ENCODE measurements around the gene GAB2.

GAB2 gene

DNA sequence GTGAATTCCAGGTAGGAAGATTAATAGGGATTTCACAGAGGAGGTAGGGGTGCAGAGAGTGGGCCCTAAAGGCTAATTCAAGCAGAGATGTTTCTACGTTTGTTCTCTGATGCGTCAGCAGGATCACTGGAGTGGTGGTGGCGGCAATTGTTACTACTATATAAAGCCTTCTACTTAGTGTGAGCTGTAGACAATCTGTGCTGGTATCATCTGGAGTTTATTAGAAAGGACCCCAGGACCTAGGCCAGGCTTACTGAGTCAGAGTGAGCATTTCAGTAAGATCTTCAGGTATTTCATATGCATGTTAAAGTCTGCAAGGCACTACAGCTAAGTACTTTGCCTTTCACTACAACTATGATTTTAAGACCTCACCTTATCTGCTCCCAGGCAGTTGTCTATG, 169.4 kb downstream of the GAB2 start:
- DNase-seq: no peak
- in situ Hi-C loops (cut with HindIII; ENCODE audit: low pct_ligation_motif_present, low sequenced_read_pairs): no loop called here
- H3K36me3 ChIP-seq (replicated peaks): peaks cover 3% of the 10 kb centered on the region
- no peak overlapping the region for H3K4me3 ChIP-seq (ENCODE audit: low read depth, low read length)
- H3K27ac ChIP-seq: no peak overlapping the region
- TF ChIP-seq, protein P1, sequence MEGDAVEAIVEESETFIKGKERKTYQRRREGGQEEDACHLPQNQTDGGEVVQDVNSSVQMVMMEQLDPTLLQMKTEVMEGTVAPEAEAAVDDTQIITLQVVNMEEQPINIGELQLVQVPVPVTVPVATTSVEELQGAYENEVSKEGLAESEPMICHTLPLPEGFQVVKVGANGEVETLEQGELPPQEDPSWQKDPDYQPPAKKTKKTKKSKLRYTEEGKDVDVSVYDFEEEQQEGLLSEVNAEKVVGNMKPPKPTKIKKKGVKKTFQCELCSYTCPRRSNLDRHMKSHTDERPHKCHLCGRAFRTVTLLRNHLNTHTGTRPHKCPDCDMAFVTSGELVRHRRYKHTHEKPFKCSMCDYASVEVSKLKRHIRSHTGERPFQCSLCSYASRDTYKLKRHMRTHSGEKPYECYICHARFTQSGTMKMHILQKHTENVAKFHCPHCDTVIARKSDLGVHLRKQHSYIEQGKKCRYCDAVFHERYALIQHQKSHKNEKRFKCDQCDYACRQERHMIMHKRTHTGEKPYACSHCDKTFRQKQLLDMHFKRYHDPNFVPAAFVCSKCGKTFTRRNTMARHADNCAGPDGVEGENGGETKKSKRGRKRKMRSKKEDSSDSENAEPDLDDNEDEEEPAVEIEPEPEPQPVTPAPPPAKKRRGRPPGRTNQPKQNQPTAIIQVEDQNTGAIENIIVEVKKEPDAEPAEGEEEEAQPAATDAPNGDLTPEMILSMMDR (IDR thresholded peaks at IDR 0.05; ENCODE audit: low read depth, low read length, missing control alignments): no peak
- H3K27me3 ChIP-seq (replicated peaks): no peaks in the 10 kb centered on the region

DNA sequence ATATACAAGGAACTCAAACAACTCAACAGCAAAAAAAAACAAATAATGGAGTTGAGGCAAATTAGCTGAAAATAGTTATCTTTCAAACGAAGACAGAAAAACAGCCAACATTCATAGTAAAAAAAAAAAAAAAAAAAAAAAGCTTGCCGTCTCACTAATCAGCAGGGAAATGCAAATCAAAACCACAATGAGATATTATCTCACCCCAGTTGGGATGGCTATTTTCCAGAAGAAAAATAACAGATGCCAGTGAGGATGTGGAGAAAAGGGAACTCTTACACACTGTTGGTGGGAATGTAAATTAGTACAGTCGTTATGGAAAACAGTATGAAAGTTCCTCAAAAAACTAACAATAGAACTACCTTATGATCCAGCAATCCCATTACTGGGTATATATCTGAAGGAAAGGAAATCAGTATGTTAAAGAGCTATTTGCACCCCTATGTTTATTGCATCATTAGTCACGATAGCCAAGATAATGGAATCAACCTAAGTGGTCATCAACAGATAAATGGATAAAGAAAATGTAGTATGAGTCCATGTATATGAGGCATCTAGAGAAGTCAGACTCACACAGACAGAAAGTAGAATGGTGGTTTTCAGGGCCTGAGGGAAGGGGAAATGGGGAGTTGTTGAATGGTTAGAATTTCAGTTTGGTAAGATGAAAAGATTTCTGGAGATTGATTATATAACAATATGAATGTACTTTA, 172.9 kb downstream of the GAB2 start:
- in situ Hi-C loops (cut with HindIII; ENCODE audit: low pct_ligation_motif_present, low sequenced_read_pairs): no loop called here
- H3K27ac ChIP-seq: no peak overlapping the region
- no peak for DNase-seq
- no peaks in the 10 kb centered on the region for H3K27me3 ChIP-seq (replicated peaks)
- H3K36me3 ChIP-seq (replicated peaks): peaks cover 3% of the 10 kb centered on the region
- H3K4me3 ChIP-seq (ENCODE audit: low read depth, low read length): no peak overlapping the region
- TF ChIP-seq, protein P1 (IDR thresholded peaks at IDR 0.05; ENCODE audit: low read depth, low read length, missing control alignments): no peak

DNA sequence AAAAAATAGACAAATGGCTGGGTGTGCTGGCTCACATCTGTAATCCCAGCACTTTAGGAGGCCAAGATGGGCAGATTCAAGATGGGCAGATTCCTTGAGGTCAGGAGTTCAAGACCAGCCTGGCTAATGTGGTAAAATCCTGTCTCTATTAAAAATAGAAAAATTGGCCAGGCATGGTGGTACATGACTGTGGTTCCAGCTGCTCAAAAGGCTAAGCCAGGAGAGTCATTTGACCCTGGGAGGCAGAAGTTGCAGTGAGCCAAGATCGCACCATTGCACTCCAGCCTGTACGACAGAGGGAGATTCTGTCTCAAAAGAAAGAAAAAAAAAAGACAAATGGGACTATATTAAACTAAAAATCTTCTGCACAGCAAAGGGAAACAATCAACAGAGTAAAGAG, 173.5 kb downstream of the GAB2 start:
- H3K36me3 ChIP-seq (replicated peaks): no peaks in the 10 kb centered on the region
- in situ Hi-C loops (cut with HindIII; ENCODE audit: low pct_ligation_motif_present, low sequenced_read_pairs): no loop called here

DNA sequence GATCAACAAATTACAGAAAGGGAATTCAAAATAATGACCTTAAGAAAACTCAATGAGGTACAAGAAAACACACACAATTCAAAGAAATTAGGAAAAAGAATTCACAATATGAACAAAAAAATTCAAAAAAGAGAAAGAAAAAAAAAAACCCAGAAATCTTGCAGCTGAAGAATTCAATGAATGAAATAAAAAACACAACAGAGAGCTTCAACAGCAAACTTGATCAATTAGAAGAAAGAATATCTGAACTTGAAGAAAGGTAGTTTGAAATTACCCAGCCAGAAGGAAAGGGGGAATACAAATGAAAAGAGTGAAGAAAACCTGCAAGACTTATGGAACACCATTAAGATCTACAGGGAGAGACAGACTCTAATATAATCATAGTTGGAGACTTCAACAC, 176.1 kb downstream of the GAB2 start:
- Histone ChIP-seq H3K27ac (no peak overlapping the region), H3K4me3 (ENCODE audit: low read depth, low read length) (no peak overlapping the region), H3K27me3 (replicated peaks) (no peaks in the 10 kb centered on the region), H3K36me3 (replicated peaks) (no peaks in the 10 kb centered on the region)
- DNase-seq: no peak
- TF ChIP-seq, protein P1 (IDR thresholded peaks at IDR 0.05; ENCODE audit: low read depth, low read length, missing control alignments): no peak
- in situ Hi-C loops (cut with HindIII; ENCODE audit: low pct_ligation_motif_present, low sequenced_read_pairs): no loop called here

More for the DNA sequence above, 173.5 kb downstream of the GAB2 start:
- no peak overlapping the region for H3K4me3 ChIP-seq (ENCODE audit: low read depth, low read length)
- TF ChIP-seq, protein P1 (IDR thresholded peaks at IDR 0.05; ENCODE audit: low read depth, low read length, missing control alignments): no peak
- H3K27me3 ChIP-seq (replicated peaks): no peaks in the 10 kb centered on the region
- no peak for DNase-seq
- no peak overlapping the region for H3K27ac ChIP-seq

DNA sequence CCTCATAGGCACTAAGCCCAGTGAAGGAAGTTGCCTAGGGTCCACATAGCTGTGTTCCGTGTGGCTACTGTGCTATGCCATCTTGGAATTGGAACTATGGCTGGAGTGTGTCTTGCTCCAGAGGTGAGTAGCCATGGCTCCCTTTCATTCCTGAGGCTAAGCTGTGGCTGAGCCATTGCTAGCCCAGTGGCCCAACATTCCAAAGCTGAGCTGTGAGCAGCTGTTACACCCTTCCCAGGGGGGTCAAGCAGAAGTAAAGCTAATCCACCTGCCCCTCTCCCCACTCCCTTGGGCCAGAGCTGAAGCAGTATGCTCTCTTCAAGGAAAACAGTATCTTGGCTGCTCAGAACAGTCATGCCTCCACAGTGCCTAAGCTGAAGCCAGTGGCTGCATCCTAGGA, 177.8 kb downstream of the GAB2 start:
- Histone ChIP-seq H3K4me3 (ENCODE audit: low read depth, low read length) (no peak overlapping the region), H3K36me3 (replicated peaks) (no peaks in the 10 kb centered on the region), H3K27ac (no peak overlapping the region), H3K27me3 (replicated peaks) (no peaks in the 10 kb centered on the region)
- TF ChIP-seq, protein P1 (IDR thresholded peaks at IDR 0.05; ENCODE audit: low read depth, low read length, missing control alignments): no peak
- in situ Hi-C loops (cut with HindIII; ENCODE audit: low pct_ligation_motif_present, low sequenced_read_pairs): no loop called here
- no peak for DNase-seq

Data from brain microvascular endothelial cell (primary cell).